GM13976 (cell line): Measurements from ENCODE around the gene WNK2.
"Not testable (repeated sequence)": the region's sequence is repeated elsewhere in the genome, so short reads cannot be mapped to it uniquely, and the experiment has no call there.

ENCODE experiments used
- DNase-seq: peaks from one replicate; pipeline ENCODE4 v3.0.0; 2012; ENCODE audit warnings: low spot score
- in situ Hi-C: fragments of 300-500 bp; cut with MboI; formaldehyde crosslinking; loops from one replicate; pipeline ENCODE4 v1.12.0; 2022; ENCODE audit warnings: low sequenced_read_pairs, mixed read lengths, inconsistent platforms; ENCODE audit not compliant: unreplicated experiment
- TF ChIP-seq, protein P1 (sequence below): IDR thresholded peaks from 2 replicates; pipeline ENCODE4 v1.5.1; 2012; ENCODE audit warnings: borderline replicate concordance, mild to moderate bottlenecking; ENCODE audit not compliant: insufficient read depth; ENCODE audit errors: extremely low read depth, missing control alignments, control extremely low read depth

The WNK2 gene

GRCh38 chr9:93319301-93319991, 135.5 kb downstream of the WNK2 start:
- TF ChIP-seq, protein P1, sequence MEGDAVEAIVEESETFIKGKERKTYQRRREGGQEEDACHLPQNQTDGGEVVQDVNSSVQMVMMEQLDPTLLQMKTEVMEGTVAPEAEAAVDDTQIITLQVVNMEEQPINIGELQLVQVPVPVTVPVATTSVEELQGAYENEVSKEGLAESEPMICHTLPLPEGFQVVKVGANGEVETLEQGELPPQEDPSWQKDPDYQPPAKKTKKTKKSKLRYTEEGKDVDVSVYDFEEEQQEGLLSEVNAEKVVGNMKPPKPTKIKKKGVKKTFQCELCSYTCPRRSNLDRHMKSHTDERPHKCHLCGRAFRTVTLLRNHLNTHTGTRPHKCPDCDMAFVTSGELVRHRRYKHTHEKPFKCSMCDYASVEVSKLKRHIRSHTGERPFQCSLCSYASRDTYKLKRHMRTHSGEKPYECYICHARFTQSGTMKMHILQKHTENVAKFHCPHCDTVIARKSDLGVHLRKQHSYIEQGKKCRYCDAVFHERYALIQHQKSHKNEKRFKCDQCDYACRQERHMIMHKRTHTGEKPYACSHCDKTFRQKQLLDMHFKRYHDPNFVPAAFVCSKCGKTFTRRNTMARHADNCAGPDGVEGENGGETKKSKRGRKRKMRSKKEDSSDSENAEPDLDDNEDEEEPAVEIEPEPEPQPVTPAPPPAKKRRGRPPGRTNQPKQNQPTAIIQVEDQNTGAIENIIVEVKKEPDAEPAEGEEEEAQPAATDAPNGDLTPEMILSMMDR: no peak
- DNase-seq: peak; percentile 27
- in situ Hi-C loops: no loop called here

DNA sequence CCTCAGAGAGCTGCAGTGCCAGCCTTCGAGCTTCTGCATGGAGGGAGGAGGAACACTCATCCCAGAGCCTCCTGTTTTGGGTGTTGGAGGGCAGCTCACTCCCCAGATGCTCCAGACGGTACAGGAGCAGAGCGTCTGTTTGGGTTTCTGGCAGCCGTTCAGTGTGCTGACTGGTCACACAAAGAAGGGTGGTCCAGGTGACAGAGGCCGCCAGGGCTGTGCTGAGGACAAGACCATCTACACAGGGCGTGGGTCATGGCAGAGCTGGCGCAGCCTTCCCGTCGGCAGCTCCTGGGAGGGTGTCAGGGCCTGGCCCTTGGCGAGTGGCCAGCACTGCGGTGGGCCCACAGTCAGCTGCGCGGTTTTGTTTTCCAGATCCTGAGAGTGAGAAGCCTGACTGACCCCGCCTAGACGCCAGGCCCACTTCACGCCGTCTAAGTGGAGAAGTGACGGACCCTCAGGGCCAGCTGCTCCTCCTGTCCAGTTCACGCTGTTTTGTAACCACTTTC, 136.1 kb downstream of the WNK2 start:
- in situ Hi-C loops: no loop called here
- DNase-seq: no peak
- TF ChIP-seq, protein P1: no peak

- TF ChIP-seq, protein P1: no peak
- in situ Hi-C loops: no loop called here
- DNase-seq: peak; percentile 28
Measured at GRCh38 chr9:93320591-93321219, 136.8 kb downstream of the WNK2 start.

GRCh38 chr9:93321220-93321610, 137.3 kb downstream of the WNK2 start:
- TF ChIP-seq, protein P1: no peak
- no peak for DNase-seq
- in situ Hi-C loops: no loop called here

GRCh38 chr9:93323446-93323954, 139.6 kb downstream of the WNK2 start:
- in situ Hi-C loops, DNase-seq: not testable (repeated sequence)

DNA sequence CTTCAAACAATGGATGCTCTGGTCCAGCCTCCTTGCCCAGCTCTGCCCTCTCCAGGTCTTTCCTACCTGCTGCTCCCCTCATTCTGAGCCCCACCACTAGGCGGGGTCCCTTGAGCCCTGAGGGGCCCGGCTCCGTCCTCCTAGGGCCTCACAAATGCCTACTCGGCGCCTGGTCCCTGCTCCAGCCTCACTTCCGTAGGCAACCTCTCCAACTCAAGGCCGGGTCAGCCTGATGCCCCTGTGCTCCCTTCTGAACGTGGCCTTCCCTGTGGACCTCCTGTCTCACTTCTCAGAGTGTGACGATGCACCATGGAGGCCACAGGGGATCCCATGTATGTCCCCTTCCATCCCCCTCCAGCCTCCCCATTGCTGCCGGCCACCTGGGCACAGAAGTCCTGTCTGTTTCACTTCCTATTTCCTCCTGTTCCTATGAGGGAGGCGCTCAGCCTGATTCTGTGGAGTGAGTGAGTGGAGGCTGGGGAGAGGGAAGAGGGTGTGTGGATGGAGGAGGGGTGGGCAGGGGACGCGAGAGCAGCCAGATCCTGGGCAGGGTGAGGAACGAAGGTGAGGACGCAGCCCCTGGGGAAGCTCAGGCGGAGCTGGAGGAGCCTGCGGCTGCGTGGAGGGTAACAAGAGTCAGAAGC, 140.4 kb downstream of the WNK2 start:
- DNase-seq: no peak
- TF ChIP-seq, protein P1: no peak
- in situ Hi-C loops: no loop called here
